ENCODE data around the gene RAP1GAP.

DNA sequence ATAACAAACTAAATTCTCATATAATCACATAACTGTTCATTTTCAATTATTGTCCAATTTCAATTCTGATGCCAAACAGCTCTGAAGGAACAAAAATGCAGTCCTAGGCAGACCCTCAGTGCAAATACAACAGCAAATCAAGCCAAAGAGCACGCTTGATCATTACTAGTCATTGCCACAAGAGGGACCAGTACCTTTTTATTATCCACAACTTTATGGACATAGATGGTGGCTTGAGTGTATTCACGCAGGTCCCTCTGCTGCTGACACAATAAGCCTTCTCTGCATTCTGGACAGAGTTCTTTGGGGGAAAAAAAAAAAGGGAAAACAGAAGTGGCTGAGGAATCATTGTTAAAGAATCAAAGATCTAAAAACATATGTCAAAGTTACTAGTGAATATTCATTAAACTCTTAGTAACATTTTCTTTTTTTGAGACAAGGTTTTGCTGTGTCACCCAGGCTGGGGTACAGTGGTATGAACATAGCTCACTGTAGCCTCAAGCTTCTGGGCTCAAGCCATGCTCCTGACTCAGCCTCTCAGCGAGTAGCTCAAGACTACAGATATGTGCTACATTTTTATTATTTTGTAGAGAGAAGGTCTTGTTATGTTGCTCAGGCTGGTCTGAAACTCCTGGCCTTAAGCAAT lies 34.3 kb upstream of the RAP1GAP start:
- TF ChIP-seq, protein P1, sequence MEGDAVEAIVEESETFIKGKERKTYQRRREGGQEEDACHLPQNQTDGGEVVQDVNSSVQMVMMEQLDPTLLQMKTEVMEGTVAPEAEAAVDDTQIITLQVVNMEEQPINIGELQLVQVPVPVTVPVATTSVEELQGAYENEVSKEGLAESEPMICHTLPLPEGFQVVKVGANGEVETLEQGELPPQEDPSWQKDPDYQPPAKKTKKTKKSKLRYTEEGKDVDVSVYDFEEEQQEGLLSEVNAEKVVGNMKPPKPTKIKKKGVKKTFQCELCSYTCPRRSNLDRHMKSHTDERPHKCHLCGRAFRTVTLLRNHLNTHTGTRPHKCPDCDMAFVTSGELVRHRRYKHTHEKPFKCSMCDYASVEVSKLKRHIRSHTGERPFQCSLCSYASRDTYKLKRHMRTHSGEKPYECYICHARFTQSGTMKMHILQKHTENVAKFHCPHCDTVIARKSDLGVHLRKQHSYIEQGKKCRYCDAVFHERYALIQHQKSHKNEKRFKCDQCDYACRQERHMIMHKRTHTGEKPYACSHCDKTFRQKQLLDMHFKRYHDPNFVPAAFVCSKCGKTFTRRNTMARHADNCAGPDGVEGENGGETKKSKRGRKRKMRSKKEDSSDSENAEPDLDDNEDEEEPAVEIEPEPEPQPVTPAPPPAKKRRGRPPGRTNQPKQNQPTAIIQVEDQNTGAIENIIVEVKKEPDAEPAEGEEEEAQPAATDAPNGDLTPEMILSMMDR (conservative IDR thresholded peaks at IDR 0.05; ENCODE audit: low read length) = peak; percentile 67
- TF ChIP-seq EZH2phosphoT487 (IDR thresholded peaks at IDR 0.05; ENCODE audit: borderline replicate concordance) = no peak

All from Loucy (cell line).